Hematopoietic multipotent progenitor cell (in vitro differentiated cells): ENCODE measurements around the gene MRTFA. TPM values are rescaled to one million over a fixed set of nuclear protein-coding genes. Genes with fewer than 3 reads are reported as not detected.
"Not testable (repeated sequence)": the region's sequence is repeated elsewhere in the genome, so short reads cannot be mapped to it uniquely, and the experiment has no call there.

Source experiments
- DNase-seq, 3 donors: peaks; one replicate each; pipeline ENCODE4 v3.0.0-alpha.2; 2011 to 2015; ENCODE audit warnings: low read depth in 2 of 3, low spot score in 2 of 3
- total RNA-seq: library from RNA; depleted of rRNA; stranded (reverse); fragments of >200 nt; gene quantifications from one replicate; pipeline ENCODE4 v1.2.3, GENCODE V29; 2012

Gene MRTFA
- total RNA-seq, 1 donor = 84.3 TPM

DNA sequence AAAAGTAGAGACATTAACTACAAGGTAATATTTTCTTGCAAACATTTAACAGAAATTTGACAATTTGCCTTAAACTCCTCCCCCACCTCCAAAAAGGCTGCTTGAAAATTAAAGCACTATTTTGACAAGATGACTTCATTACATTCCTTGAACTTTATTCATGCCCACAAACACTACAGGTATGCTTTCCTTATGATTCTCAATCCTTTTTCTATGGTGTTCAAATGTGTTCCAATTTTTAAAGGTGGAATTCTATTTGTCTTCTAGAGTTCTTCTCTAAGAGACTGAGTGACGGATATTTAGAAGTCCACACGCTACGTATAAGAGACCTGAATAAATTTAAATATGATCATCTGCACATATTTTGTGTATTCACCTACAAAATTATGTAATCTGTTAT lies 69.4 kb downstream of the MRTFA start:
- no peak for DNase-seq

DNA sequence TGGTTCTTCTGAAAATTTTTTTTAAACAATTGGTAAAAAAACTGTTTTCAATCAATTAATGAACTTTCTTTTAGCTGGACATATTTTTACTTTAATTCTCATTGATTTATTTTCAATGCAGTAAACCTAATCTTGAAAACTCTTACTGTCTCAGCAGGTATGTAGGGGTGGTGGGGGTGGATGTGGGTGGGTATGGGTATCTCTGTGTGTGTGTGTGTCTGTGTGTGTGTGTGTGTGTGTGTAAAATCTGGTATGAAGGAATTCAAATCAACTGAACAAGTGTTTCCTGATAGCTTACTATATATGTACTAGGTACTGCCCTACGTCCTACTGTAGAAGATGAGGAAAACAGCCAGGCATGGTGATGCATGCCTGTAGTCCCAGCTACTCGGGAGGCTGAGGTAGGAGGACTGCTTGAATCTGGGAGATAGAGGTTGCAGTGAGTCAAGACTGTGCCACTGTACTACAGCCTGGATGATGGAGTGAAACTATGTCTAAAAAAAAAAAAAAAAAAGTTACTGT lies 75.5 kb downstream of the MRTFA start:
- DNase-seq = no peak

DNA sequence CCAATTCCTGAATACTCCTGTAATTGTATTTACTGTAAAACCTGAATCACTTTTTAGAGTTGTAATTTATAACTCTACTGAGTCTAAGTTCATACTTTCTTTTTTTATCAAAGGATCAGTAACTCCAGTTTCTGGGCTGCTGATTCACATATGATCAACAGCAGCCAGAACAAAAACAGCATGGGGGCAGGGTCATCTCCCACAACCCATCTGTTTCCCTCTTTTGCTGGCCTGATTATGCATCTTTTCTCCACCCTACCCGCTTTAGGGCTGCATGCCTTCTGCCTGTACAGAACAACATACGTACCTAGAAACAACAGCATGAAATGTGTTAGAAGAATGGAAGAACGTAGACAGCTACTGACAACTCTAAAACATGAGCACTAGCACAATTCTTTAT lies 76.0 kb downstream of the MRTFA start:
- no peak for DNase-seq

- DNase-seq = no peak
These were observed 78.5 kb downstream of the MRTFA start for GRCh38 chr22:40557972-40558371.

GRCh38 chr22:40556641-40557040 lies 79.9 kb downstream of the MRTFA start:
- DNase-seq = no peak

DNA sequence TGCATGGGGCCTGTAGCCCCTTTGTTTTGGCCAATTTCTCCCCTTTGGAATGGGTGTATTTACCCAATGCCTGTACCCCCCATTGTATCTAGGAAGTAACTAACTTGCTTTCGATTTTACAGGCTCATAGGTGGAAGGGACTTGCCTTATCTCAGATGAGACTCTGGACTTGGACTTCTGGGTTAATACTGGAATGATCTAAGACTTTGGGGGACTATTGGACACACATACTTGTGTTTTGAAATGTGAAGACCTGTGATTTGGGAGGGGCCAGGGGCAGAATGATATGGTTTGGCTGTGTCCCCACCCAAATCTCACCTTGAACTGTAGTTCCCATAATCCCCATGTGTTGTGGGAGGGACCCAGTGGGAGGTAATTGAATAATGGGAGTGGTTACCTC lies 82.5 kb downstream of the MRTFA start:
- DNase-seq = not testable (repeated sequence)

DNA sequence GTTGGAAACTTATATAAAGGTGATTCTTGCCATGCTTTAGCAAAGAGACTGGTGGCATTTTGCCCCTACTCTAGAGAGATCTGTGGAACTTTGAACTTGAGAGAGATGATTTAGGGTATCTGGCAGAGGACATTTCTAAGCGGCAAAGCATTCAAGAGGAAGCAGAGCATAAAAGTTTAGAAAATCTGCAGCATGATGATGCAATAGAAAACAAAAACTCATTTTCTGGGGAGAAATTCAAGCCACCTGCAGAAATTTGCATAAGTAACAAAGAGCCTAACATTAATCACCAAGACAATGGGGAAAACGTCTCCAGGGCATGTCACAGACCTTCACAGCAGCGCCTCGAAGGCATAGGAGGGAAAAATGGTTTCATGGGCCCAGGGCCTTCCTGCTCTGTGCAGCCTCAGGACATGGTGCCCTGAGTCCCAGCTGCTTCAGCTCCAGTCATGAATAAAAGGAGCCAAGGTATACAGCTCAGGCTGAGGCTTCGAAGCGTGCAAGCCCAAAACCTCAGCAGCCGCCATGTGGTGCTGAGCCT lies 83.4 kb downstream of the MRTFA start:
- DNase-seq = no peak

- no peak for DNase-seq
These were observed 84.4 kb downstream of the MRTFA start for GRCh38 chr22:40552070-40552469.

DNA sequence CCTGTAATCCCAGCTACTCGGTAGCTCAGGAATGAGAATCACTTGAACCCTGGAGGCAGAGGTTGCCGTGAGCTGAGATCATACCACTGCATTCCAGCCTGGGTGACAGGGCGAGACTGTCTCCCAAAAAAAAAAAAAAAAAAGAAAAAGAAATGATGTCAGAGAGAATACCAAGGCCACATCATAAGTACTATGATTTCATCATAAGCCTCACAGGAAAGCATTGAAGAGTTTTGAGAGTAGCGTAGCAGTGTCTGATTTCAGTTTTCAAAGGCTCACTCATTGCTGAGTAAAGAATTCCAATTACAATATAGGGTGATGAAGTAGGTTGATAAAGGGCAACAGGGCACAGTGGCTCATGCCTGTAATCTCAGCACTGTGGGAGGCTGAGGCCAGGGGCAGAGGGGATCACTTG lies 88.8 kb downstream of the MRTFA start:
- no peak for DNase-seq

- DNase-seq = no peak
These were observed 91.8 kb downstream of the MRTFA start for GRCh38 chr22:40544758-40545157.

- DNase-seq = no peak
These were observed 93.5 kb downstream of the MRTFA start for GRCh38 chr22:40542821-40543540.

- DNase-seq = no peak
These were observed 95.2 kb downstream of the MRTFA start for GRCh38 chr22:40541300-40541699.

GRCh38 chr22:40540265-40540664 lies 96.3 kb downstream of the MRTFA start:
- DNase-seq = no peak

DNA sequence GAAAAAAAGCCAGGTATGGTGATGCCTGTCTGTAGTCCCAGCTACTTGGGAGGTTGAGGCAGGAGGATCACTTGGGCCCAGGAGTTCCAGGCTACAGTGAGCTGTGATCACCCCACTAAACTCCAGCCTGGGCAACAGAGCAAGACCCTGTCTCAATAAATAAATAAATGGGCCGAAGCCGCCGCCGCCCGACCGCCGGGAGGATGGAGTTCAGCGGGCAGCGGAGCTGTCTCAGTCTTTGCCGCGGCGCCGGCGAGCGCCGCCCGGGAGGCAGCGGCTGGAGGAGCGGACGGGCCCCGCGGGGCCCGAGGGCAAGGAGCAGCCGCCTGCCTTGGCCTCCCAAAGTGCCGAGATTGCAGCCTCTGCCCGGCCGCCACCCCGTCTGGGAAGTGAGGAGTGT lies 100.4 kb downstream of the MRTFA start:
- not testable (repeated sequence) for DNase-seq

GRCh38 chr22:40535642-40536041 lies 100.9 kb downstream of the MRTFA start:
- no peak for DNase-seq

DNA sequence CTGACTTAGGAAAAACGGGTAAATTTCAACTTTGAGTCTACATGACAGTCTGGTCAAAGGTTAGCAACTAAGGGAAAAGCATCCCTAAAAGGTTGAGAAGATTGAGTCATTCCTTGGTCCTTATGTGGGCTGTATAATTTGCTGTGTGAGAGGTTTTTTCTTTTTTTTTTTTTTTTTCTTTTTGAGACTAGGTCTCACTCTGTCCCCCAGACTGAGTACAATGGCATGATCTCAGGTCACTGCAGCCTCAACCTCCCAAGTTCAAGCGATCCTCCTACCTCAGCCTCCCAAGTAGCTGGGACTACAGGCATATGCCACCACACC lies 101.4 kb downstream of the MRTFA start:
- no peak for DNase-seq

DNA sequence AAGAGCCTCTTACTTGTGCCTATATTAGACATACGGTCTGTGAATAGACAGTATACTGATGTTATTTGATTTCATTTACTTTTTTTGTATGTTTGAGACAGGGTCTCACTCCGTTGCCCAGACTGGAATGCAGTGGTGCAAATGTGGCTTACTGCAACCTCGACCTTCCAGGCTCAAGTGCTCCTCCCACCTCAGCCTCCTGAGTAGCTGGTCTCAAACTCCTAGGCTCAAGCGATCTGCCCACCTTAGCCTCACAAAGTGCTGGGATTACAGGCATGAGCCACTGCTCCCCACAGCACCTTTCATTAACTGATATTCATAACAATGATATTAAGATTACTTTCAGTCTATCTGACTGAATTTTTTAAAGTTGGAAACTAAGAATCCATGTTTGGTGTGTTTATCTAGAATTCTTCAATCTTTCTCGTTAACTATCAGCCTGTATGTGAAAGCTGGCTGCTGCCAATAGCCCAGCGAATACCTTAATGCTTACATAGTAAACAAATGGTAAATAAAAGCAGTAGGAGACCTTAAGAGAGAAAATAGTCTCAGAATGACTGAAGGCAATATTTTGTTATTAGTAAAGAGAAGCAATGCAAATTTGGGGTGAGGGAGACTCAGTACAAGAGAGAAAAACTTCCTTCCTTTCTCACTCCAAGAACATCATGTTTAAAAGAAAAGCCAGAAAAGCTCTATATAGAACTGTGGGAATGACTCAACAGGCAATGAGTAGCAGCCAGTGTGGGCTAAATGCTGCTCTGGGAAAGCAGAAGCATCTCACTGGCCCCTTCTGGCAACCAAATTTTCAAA lies 101.9 kb downstream of the MRTFA start:
- DNase-seq = peak in 2 of 3 donors; percentile 41 to 46

GRCh38 chr22:40533712-40534378 lies 102.7 kb downstream of the MRTFA start:
- peak; percentile 35 to 88 (median 73) for DNase-seq

- DNase-seq = no peak
These were observed 104.3 kb downstream of the MRTFA start for GRCh38 chr22:40531951-40532900.

GRCh38 chr22:40530391-40530790 lies 106.1 kb downstream of the MRTFA start:
- not testable (repeated sequence) for DNase-seq
